ENCODE results near the gene CARD11. TPM values are rescaled to one million over a fixed set of nuclear protein-coding genes. Genes with fewer than 3 reads are reported as not detected.
A peak's percentile ranks its signal among the peaks of the same experiment; 100 is the strongest.

Gene CARD11
- total and polyA plus RNA-seq, 8 donors, result 0.31 to 6.2 (median 1.5) TPM

GRCh38 chr7:2908103-2908683 is 135.5 kb downstream of the CARD11 start:
- Histone ChIP-seq H3K36me3 (no peaks in the 10 kb centered on the region), H3K4me3 (no peak overlapping the region), H3K9me3 (no peaks in the 10 kb centered on the region), H3K4me1 (no peaks in the 10 kb centered on the region), H3K27ac (no peak overlapping the region), H3K27me3 (no peaks in the 10 kb centered on the region)
- WGBS, 2 donors, result 91 to 95% methylated on average over 17 of the region's 17 CpGs
- TF ChIP-seq CTCF (IDR thresholded peaks at IDR 0.05), result no peak
- intact Hi-C loops (cut with DNase I), result no loop called here
- ATAC-seq (no peak), FAIRE-seq (no peak), DNase-seq (no peak)

GRCh38 chr7:2906197-2906931 is 137.3 kb downstream of the CARD11 start:
- 85 to 86% methylated on average over 39 of the region's 39 CpGs for WGBS, 2 donors
- FAIRE-seq, result no peak

GRCh38 chr7:2905500-2905899 is 138.2 kb downstream of the CARD11 start:
- Histone ChIP-seq H3K4me3 (no peak overlapping the region), H3K27ac (no peak overlapping the region), H3K9me3 (no peaks in the 10 kb centered on the region), H3K36me3 (no peaks in the 10 kb centered on the region), H3K4me1 (no peaks in the 10 kb centered on the region), H3K27me3 (no peaks in the 10 kb centered on the region)
- TF ChIP-seq CTCF (IDR thresholded peaks at IDR 0.05), result no peak
- ATAC-seq (no peak), DNase-seq (no peak), FAIRE-seq (no peak)
- WGBS, 2 donors, result 90 to 91% methylated on average over 8 of the region's 8 CpGs
- intact Hi-C loops (cut with DNase I), result no loop called here

More at GRCh38 chr7:2906197-2906931, 137.3 kb downstream of the CARD11 start:
- no peak overlapping the region for H3K4me3 ChIP-seq
- H3K9me3 ChIP-seq, result no peaks in the 10 kb centered on the region
- no peaks in the 10 kb centered on the region for H3K4me1 ChIP-seq
- no peak overlapping the region for H3K27ac ChIP-seq
- H3K27me3 ChIP-seq, result no peaks in the 10 kb centered on the region
- DNase-seq (peak in 2 of 6 donors; percentile 8 to 46), ATAC-seq (no peak)
- intact Hi-C loops (cut with DNase I), result no loop called here
- no peak for TF ChIP-seq CTCF (IDR thresholded peaks at IDR 0.05)
- H3K36me3 ChIP-seq, result no peaks in the 10 kb centered on the region

GRCh38 chr7:2905027-2905426 is 138.6 kb downstream of the CARD11 start:
- no peak overlapping the region for H3K27ac ChIP-seq
- no peak overlapping the region for H3K4me3 ChIP-seq
- no peak for TF ChIP-seq CTCF (IDR thresholded peaks at IDR 0.05)
- DNase-seq, result no peak
- no peaks in the 10 kb centered on the region for H3K27me3 ChIP-seq
- H3K4me1 ChIP-seq, result no peaks in the 10 kb centered on the region
- H3K36me3 ChIP-seq, result no peaks in the 10 kb centered on the region
- H3K9me3 ChIP-seq, result no peaks in the 10 kb centered on the region
- FAIRE-seq, result no peak
- WGBS, 2 donors, result 91 to 93% methylated on average over 3 of the region's 3 CpGs
- no peak for ATAC-seq
- intact Hi-C loops (cut with DNase I), result no loop called here

- no peak overlapping the region for H3K27ac ChIP-seq
- DNase-seq, result no peak
- no peak overlapping the region for H3K4me3 ChIP-seq
- no peaks in the 10 kb centered on the region for H3K36me3 ChIP-seq
- no peak for TF ChIP-seq CTCF (IDR thresholded peaks at IDR 0.05)
- 63 to 65% methylated on average over 16 of the region's 16 CpGs for WGBS, 2 donors
- H3K27me3 ChIP-seq, result no peaks in the 10 kb centered on the region
- intact Hi-C loops (cut with DNase I), result no loop called here
- no peak for FAIRE-seq
- peak in 2 of 4 donors; percentile 58 to 61 for ATAC-seq
- H3K4me1 ChIP-seq, result no peaks in the 10 kb centered on the region
- no peaks in the 10 kb centered on the region for H3K9me3 ChIP-seq
Observed at GRCh38 chr7:2904202-2904601, 139.5 kb downstream of the CARD11 start.
